Left cardiac atrium (tissue), 4 donors: Measurements from ENCODE around the gene DMRT2. TPM values are rescaled to one million over a fixed set of nuclear protein-coding genes. Genes with fewer than 3 reads are reported as not detected.

Experiments used
- ATAC-seq, 2 donors: fragments of 200-7000 bp; cut with Tn5 transposase; one replicate each; pipeline ENCODE4 v1.9.1; 2020; ENCODE audit warnings: mild to moderate bottlenecking in 2 of 2, moderate library complexity in 2 of 2
- DNase-seq: peaks from one replicate; pipeline ENCODE4 v3.0.0-alpha.2; 2020
- intact Hi-C, 2 donors: fragments of 100-400 bp; cut with DNase I; formaldehyde crosslinking; loops; one replicate each; pipeline versions ENCODE4 v1.14.1 to v1.15.1; 2022 to 2023
- long read RNA-seq: library from polyadenylated mRNA; unstranded; transcript quantifications from one replicate; pipeline ENCODE4 v2.0.0, GENCODE V29; 2021
- total RNA-seq, 2 donors: library from RNA; stranded (reverse); fragmentation: NEBNext Ultra II Directional; extraction: Animal tissue kit (Norgen Biotek cat#: 25700); gene quantifications; one replicate each; pipeline ENCODE4 v1.2.1, GENCODE V29; 2021
- donor health status: DM: no; HTN: yes; CAD: no.
- donor health status: DM: no; HTN: yes; CAD: no; lungs with severe emphysema.
- donor health status: DM: yes; HTN: yes; CAD: no.
- donor health status: Dilated cardiomyopathy.

Gene DMRT2
- under 1 TPM in 1 of 2 donors, not detected in 1; 0.68 TPM for total RNA-seq
- long read RNA-seq = 0 reads

DNA sequence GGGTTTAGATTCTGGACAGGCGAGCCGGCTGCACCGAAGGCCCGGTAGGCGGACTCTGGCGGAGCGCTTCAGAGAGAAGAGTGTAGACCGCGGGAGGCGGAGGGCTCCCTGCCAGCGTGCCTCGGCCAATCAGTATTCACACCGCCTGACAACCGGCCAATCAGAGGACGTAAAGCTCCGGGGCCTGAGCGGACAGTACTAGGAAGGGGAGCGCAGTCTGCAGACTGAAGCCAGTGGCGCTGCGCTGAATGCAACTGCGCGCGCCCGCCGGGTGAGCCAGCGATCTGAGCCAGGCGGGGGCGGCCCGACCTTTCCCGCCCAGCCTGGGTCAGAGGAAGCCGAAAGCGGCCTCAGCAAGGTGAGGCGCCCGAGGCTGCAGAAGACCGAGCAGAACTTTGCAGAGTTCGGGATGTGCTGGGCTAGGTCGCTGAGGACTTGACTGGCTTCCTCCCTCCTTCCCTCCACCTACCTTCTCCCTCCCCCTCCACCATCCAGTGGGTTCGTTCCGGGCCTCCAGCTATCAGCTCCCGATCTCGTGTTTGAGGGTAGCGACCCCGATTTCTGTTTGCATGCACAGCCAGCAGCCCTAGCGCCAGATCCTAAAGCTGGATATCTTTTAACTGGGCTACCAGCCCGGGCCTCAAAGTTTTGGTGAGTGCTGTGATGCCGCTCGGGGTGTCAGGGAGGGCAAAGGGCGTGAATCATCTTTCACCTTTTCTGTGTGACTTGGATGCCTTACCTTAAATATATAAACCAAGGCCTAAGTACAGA is at the start of gene DMRT2:
DMRT2 (plus strand) TSS at position 233 of the 771 bp plus-strand sequence. CDS start 1,257 bp downstream, outside the sequence.
- intact Hi-C loops = no loop called here
- DNase-seq = peak; percentile 87
- peak; percentile 85 to 97 for ATAC-seq

DNA sequence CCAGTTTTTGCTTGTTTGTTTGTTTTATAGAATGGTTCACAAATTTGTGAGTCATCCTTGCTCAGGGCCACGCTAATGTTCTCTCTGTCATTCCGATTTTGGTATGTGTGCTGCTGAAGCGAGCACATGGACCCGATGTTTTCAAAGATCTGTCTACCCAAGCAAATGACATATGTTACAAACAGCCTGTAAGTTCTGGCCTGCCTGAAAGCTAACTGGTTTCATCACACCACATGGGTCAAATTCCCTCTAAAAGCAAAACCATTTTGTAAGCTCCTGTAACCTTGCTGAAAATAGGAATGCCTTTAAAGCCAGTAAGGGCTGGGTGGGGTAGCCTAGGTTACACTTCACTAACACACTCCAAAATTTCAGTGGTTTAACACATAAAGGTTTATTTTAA is 48.3 kb upstream of the DMRT2 start:
- DNase-seq (no peak), ATAC-seq (no peak)
- intact Hi-C loops = loop anchor here in 1 of 2 donors (5.0 to 10.0 kb wide), 2 partner anchors 110 to 657 kb away; no protein-coding TSS in a partner anchor

DNA sequence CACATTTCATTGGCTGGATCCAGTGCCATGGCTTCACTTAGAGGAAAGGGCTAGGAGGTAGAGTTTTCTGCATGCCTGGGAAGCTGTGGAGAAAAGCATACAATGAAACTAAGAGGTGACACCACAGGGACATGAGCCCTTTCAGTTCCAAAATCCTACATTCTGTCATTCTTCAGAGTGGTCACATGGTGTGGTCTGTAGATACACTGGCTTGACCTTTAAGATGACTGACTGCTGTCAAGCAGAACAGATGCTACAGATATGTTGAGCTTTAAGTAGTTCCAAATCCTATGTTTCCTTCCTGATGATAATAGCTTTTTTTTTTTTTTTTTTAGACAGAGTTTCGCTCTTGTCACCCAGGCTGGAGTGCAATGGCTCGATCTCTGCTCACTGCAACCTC is 47.5 kb upstream of the DMRT2 start:
- ATAC-seq (no peak), DNase-seq (no peak)
- intact Hi-C loops = loop anchor here in 1 of 2 donors (5.0 to 10.0 kb wide), 2 partner anchors 110 to 658 kb away; no protein-coding TSS in a partner anchor

DNA sequence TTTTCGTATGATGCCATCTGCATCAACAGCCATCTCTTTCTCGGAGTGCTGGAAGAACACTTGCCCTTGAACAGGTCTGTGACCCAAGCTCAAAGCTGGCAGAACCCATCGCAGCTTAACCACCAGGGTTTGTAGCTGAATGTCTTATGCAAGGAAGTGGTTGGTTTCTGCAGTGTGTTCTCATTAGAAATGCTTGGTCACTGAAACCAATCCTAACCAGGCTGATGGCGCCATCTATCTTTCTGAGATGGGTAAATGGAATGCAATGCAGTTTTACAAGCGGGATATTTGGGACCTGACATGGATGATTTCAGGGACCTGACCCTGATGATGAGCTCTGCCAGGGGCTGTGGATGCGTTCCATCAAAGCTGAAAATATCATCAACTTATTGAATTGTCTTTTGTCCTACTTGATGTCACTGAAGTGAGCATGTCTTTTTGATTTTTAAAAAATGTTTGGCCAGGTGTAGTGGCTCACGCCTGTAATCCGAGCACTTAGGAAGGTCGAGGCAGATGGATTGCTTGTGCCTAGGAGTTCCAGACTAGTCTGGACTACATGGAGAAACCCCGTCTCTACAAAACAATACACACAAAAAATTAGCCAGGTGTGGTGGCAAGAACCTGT is 45.0 kb upstream of the DMRT2 start:
- intact Hi-C loops = loop anchor here (5.0 to 10.0 kb wide), 2 partner anchors 658 to 660 kb away; no protein-coding TSS in a partner anchor
- DNase-seq (no peak), ATAC-seq (peak in 1 of 2 donors; percentile 49)

DNA sequence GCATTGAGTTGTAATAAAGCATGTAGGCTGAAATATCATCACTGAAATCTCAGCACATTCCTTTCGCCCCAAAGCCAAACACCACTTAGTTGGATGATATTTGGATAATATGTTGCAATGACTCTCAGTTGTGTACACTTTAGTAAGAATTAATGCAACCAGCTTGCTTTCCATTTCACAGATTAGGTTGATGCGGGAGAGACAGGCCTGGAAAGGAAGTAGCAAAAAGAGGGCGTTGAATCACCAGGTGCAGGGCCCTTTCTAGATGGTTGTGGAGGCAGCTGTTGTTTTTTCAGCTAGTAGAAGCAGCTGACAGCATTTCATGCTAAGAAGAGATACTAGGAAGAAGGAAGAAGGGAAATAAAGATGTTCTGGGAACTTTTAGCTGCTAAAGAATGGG is 42.8 kb upstream of the DMRT2 start:
- ATAC-seq (no peak), DNase-seq (no peak)
- intact Hi-C loops = loop anchor here (5.0 to 10.0 kb wide), 2 partner anchors 660 to 663 kb away; no protein-coding TSS in a partner anchor

DNA sequence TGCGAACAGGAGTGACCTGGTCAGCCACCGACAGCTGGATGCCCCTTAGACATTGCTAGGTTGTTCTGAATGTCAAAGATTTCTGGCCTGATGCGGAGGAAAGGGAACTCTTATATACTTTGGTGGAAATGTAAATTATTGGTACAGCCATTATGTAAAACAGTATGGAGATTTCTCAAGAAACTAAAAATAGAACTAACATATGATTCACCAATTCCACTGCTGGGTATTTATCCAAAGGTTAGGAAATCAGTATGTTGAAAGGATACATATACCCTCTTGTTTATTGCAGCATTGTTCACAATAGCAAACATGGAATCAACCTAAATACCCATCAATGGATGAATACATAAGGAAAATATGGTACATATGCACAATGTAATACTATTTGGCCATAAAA is 41.9 kb upstream of the DMRT2 start:
- no peak for ATAC-seq
- intact Hi-C loops = loop anchor here (2.0 to 10.0 kb wide), 3 partner anchors 115 to 663 kb away; no protein-coding TSS in a partner anchor
- DNase-seq = no peak

DNA sequence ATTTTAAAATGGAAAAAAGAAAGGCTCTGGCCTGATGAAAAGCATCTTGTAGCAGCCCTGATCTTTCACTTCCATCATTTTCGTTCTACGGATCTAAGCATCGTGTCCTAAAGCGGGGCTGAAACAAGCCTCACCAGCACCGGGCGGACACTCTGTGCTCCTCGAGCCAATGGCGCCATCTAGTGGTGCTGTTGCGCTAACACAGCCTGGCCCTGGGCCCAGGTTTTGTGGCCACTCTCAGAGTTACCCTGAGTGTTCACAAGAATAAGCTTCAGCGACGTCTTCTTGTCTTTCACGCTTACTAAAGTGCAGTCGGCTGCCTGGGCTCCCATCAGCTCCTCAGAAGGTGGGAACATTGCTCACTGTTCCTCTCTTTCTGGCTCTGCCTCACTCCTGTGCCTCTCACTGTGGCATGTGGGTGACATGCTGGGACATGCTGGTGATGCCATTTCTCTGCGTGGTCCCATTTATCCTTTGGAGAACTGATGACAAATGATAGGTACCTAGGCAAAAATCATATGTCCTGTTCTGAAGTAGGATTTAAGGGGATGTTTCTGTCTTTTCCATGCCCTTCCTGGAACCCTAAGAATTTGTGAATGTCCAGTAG is 41.0 kb upstream of the DMRT2 start:
- DNase-seq (peak; percentile 77), ATAC-seq (peak; percentile 96 to 97)
- intact Hi-C loops = loop anchor here (2.0 to 10.0 kb wide), 3 partner anchors 116 to 664 kb away; no protein-coding TSS in a partner anchor

DNA sequence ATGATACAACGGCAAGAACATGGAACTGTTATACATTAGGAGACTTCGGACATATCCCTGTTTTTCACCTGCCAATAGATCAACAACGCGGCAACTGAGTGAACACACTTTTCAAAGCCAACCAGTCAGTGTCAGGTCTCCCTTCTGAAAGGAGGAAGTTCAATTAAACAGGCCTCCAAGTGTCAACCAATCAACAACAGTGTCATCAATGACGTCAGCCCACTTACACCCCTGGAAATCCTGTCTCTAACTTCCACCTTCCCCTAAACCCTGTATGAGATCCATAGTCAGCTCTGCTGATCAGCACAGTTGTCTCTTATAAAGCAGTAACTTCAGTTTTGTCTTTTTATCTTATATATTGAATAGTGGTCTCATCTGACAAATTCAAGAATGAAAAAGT is 37.1 kb upstream of the DMRT2 start:
- intact Hi-C loops = no loop called here
- no peak for ATAC-seq
- DNase-seq = no peak

DNA sequence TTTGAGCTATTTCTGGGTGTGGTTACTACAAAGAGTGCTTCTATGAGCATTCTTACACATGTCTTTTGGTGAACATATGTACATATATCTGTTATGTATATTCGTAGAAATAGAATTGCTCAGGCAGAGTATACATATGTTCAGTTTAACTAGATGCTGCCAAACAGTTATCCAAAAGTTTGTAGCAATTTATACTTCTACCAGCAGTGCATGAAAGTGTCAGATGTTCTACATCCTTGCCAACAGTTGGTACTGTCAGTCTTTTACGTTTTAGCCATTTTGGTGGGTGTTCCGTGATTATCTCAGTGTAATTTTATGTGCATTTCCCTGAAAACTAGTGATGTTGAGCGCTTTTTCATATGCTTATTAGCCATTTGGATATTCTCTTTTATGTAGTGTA is 35.9 kb upstream of the DMRT2 start:
- no peak for ATAC-seq
- intact Hi-C loops = no loop called here
- no peak for DNase-seq

DNA sequence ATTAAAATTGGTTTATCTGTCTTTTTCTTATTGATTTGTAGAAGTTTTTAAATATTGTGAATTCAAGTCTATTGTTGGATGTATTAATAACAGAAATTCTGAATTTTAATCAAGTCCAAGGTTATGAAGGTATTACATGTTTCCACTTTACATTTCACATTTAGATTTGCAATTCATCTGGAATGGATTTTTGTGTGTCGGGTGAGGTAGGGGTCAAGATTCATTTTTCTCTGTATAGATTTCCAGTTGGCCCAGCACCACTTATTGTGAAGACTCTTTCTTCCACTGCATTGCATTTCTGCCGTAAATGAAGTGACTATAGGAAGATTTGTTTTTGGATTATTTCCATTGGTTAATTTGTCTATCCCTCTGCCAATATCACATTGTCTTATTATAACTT is 35.5 kb upstream of the DMRT2 start:
- intact Hi-C loops = no loop called here
- ATAC-seq (no peak), DNase-seq (no peak)

DNA sequence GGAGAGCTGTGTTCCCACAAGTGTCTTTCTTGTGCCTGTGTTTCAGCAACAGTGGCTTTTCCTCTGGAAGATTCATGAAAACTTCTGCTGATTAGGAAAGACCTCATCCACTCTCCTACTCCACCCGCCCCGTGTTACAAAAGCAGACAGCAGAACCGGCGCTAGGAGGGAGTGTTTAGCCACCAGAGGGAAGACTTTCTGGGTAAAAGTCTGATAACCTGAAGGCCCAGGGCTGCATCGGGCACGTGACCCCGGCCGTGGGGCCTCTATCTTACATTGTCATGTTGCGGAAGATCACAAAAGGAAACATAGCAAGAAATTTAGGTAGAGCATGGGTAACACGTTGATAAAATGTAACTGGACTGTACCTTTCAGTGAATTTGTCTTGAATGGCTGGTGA is 32.0 kb upstream of the DMRT2 start:
- DNase-seq = no peak
- intact Hi-C loops = no loop called here
- ATAC-seq = peak in 1 of 2 donors; percentile 65

DNA sequence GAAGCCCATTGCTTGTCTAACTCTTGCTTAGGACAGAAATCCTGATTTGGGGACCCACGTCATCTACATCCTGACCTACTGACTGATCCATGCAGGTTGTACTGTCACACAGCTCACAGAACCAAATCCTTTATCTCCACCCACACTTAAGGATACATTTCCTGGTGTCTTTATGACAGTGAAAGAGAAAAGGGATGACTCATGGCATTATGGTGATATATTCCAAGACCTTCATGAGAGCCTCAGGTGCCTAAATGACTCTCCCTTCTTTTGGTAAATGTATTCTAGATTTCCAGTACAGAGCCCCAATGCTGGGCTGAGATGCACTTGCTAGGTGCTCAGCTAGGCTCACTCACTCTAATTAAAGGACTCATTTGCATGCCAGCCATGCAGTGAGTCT is 26.0 kb upstream of the DMRT2 start:
- DNase-seq = no peak
- no peak for ATAC-seq
- intact Hi-C loops = no loop called here

DNA sequence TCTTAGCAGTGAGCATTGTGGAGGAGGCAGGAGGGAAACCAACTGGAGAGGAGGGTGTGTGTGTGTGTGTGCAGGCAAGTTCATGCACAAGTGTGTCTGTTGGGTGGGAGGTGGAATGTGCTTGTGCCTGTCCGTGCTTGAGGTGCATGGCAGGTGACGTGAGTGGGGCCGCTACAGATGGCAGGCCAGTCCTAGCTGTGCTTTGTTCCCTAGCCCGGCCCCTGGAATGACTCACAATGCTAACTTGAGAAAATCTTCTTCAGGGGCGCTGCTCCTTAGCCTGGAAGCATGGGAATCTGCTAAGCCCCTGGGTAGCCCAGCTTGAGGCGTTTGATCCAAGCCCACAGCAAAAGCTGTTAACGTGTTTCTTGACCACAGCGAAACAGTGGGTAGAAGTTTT is 25.0 kb upstream of the DMRT2 start:
- intact Hi-C loops = no loop called here
- ATAC-seq (no peak), DNase-seq (no peak)

DNA sequence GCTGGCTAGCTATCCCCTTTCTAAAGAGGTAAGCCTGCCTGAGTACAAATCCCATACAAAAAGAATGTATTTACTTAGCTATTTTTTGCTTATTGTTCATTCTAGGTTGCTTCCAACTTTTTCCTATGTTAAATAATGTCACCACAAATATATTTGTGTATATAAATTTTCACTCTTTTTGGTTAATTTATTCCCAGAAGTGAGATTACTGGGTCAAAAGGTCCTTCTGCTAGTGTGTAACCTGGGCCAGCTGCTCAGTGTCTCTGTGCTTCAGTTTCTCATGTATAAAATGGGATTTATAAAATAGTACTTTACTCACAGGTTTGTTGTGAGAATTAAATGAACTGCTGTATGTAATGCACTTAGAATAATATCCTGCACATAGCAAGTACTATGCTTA is 23.9 kb upstream of the DMRT2 start:
- ATAC-seq (no peak), DNase-seq (no peak)
- intact Hi-C loops = no loop called here

DNA sequence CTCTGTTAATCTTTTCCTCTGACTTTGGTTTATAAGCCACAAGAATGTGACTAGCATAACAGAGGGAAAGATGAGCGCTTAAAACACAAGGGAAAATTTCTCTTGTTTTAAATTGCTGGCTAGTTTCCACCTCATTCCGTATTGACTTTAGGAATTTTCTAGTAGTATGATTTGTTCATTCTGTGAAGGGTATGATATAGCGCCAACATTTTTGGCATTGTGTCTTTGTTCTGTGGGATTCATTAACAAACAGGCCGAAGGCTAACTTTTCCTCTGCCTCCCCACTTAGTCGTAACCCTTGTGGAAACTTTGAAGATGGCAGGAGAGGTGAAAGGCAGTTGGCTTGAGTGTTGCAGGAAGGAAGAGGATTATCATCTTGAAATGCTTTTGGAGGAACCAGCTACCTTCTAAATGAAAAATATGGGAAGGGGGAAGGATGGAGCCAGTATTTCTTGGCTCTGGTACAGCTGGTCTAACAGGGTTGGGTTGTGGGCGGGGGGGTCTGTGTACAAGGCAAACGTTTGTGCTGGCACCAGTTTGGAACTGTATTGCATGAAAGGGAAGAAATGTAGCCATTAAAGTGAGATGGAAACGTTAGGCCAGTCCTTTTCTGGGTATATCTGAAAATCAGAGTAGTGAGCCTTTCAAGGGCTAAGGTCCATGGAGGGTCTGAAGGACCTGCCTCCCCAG is 21.5 kb upstream of the DMRT2 start:
- ATAC-seq = no peak
- intact Hi-C loops = no loop called here
- no peak for DNase-seq

DNA sequence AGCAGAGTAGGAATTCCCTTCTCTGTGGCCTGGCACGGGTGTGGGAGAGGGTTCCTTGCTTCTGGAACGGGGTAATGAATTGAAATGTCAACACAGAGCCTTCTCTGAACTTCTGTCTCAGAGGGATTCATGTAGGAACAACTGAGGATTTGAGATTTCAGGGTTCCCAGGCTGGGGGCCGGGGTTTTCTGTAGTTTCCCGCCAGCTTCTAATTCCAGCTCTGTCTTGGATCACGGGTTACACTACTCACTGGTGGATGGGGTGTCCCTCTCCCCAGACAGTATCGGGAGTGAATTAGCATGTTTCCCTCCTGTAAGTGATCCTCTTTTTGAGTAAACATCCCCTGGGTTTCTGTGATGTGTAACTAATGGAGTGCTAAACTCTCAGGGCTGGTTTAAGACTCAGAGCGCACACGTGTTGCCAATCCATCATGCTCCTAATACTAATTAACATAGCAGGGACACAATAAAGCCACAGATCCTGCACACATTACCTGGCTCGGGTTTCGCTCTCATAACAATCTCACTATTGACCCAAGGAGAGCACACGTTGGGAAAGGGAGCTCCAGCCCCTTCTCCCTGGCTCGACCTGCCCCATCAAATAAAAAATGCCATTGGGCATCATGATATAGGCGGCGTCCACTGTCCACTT is 18.1 kb upstream of the DMRT2 start:
- ATAC-seq (no peak), DNase-seq (no peak)
- intact Hi-C loops = no loop called here

DNA sequence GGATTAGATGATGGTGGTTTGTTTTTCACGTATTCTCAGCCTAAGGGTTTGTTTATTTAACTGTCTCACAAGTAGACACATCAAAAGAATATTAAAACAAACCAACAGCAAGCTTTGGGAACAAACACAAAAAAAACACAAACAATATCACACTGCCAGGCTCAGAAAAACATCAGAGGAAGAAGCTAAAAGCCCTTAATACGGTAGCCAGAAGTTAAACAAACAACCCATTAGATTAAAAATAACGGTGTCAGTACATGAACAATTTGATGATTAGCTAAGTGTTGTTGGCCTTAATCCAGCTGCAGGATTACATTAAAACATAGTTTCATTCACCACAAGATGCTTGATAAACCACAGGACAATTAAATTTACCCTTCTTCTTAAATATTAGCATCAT is 15.9 kb upstream of the DMRT2 start:
- DNase-seq = no peak
- no peak for ATAC-seq
- intact Hi-C loops = no loop called here

DNA sequence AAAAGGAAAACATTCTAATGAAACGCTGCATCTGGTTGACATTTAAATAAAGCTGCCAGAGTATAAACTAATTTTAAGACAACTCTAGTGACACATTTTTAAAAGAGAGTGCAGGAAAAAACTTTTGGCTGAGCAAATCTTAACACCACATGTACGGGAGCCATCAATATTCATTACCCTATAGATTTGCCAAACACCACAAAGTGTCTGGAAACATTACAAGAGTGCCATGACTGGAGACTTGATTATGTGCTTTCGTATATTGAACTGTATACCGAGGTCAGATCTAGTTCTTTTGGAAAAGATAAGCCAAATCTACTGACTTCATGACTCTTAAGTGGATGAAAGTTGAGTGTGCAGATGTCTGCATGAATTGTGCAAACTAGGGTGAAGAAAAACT is 10.6 kb upstream of the DMRT2 start:
- ATAC-seq = no peak
- no peak for DNase-seq
- intact Hi-C loops = no loop called here

DNA sequence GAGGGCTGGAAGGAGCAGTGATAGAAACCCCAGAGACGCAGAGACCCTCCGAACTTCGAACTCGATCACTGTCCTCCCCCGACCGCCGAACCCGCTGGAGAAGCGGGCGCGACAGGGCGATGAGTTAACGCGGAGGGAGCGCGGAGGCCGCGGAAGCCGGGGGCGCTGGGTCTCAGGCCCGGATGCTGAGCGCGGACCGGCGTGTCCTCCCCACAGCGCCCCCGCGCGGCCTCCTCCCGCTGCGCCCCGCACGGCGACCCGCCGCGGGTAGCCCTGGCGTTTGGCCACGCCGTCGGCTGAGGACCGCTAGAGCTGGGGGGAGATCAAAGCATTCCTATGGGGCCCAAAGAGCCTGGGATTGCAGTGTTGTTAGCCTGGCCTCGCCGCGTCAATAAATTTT is 7.7 kb upstream of the DMRT2 start:
- ATAC-seq (no peak), DNase-seq (no peak)
- intact Hi-C loops = no loop called here
